Endothelial cell of umbilical vein (primary cell): ENCODE data around the gene LSM2. TPM values are rescaled to one million over a fixed set of nuclear protein-coding genes. Genes with fewer than 3 reads are reported as not detected.
"Not testable (repeated sequence)": the region's sequence is repeated elsewhere in the genome, so short reads cannot be mapped to it uniquely, and the experiment has no call there.

Experiments
- BruUV-seq: library from RNA; stranded (reverse); fragments of 400-500 nt; replicated peaks from 2 replicates; lab custom pipeline; 2021; lab: Mats Ljungman, UMichigan
- CTCF ChIA-PET: fragments of 300-600, 350-600 bp; sonication (Branson Sonifier 250); formaldehyde crosslinking; loops from one replicate; lab custom pipeline; 2021; ENCODE audit warnings: antibody characterized with exemption, inconsistent platforms; lab: Charles Lee
- POLR2A ChIA-PET: fragments of 300-600, 350-600 bp; sonication (Branson Sonifier 250); formaldehyde crosslinking; loops from one replicate; lab custom pipeline; 2021; ENCODE audit warnings: antibody characterized with exemption, inconsistent platforms; lab: Charles Lee
- DNase-seq: peaks from one replicate; pipeline ENCODE4 v3.0.0-alpha.2; 2011; ENCODE audit warnings: low read depth, low spot score
- FAIRE-seq: peaks from 2 replicates; lab custom pipeline; 2011; peaks lifted over from hg19 to GRCh38; lab: Jason Lieb, UNC
- H2AFZ ChIP-seq: 2 replicates; pipeline ENCODE4 v1.6.0; 2012; ENCODE audit warnings: low read depth, low read length, control low read depth, inconsistent platforms
- H3K27ac ChIP-seq: 2 replicates; pipeline ENCODE4 v1.5.1; 2011; ENCODE audit warnings: low read depth, mild to moderate bottlenecking, control low read depth, low read length, moderate library complexity; ENCODE audit not compliant: insufficient read depth
- H3K27me3 ChIP-seq, 2 experiments: 2 replicates each; pipeline versions ENCODE4 v1.6.0 to v1.6.1; 2011; ENCODE audit warnings: low read length in 2 of 2, mixed read lengths in 1 of 2; ENCODE audit not compliant: control insufficient read depth in 2 of 2, insufficient read depth in 2 of 2
- H3K36me3 ChIP-seq, 2 experiments: 2 replicates in 1 of 2; 3 replicates in 1 of 2; pipeline ENCODE4 v1.5.1; 2011; ENCODE audit warnings: low read length in 2 of 2, mild to moderate bottlenecking in 1 of 2, moderate library complexity in 1 of 2; ENCODE audit not compliant: control insufficient read depth in 2 of 2, insufficient read depth in 2 of 2; ENCODE audit errors: extremely low read depth in 1 of 2
- H3K4me1 ChIP-seq: 3 replicates; pipeline ENCODE4 v1.5.1; 2011; ENCODE audit warnings: mild to moderate bottlenecking, low read length; ENCODE audit not compliant: control insufficient read depth, insufficient read depth; ENCODE audit errors: extremely low read depth
- H3K4me2 ChIP-seq: 2 replicates; pipeline ENCODE4 v1.6.1; 2011; ENCODE audit warnings: low read length, control low read depth, mixed read lengths; ENCODE audit not compliant: insufficient read depth
- H3K4me3 ChIP-seq, 3 experiments: fragments of 200-600 bp in 1 of 3; sonication (generic), shearing (Covaris generic) in 1 of 3; replicated peaks in 1 of 3; 2 replicates each; pipeline ENCODE4 v1.5.1; 2011 to 2016; ENCODE audit warnings: control low read depth in 3 of 3, low read length in 3 of 3, mild to moderate bottlenecking in 2 of 3, inconsistent platforms in 1 of 3, low read depth in 1 of 3, moderate library complexity in 1 of 3; ENCODE audit not compliant: insufficient read depth in 1 of 3
- H3K79me2 ChIP-seq: 2 replicates; pipeline ENCODE4 v1.6.0; 2012; ENCODE audit warnings: low read length, inconsistent platforms; ENCODE audit not compliant: control insufficient read depth, insufficient read depth
- H3K9ac ChIP-seq: replicated peaks from 2 replicates; pipeline ENCODE3; 2011; ENCODE audit warnings: low read length, control low read depth; ENCODE audit not compliant: insufficient read depth; ENCODE audit errors: extremely low read depth
- H3K9me1 ChIP-seq: replicated peaks from 3 replicates; pipeline ENCODE4 v1.6.0; 2011; ENCODE audit warnings: mild to moderate bottlenecking, low read length; ENCODE audit not compliant: control insufficient read depth, insufficient read depth; ENCODE audit errors: extremely low read depth
- H3K9me3 ChIP-seq: replicated peaks from 2 replicates; pipeline ENCODE4 v1.5.1; 2012; ENCODE audit warnings: low read length, inconsistent platforms; ENCODE audit not compliant: control insufficient read depth, insufficient read depth
- H4K20me1 ChIP-seq: replicated peaks from 2 replicates; pipeline ENCODE3; 2011; ENCODE audit warnings: mild to moderate bottlenecking, low read length; ENCODE audit not compliant: control insufficient read depth, insufficient read depth; ENCODE audit errors: extremely low read depth
- CTCF ChIP-seq, 2 donors: IDR thresholded peaks; 1 replicate in 1 of 2; 2 replicates in 1 of 2; pipeline ENCODE4 v1.5.1; 2011; ENCODE audit warnings: low read length in 2 of 2, mild to moderate bottlenecking in 2 of 2, moderate library complexity in 2 of 2, control low read depth in 1 of 2, inconsistent platforms in 1 of 2, low read depth in 1 of 2; ENCODE audit not compliant: insufficient read depth in 1 of 2; ENCODE audit errors: extremely low read depth in 1 of 2
- EZH2 ChIP-seq: IDR thresholded peaks from 2 replicates; pipeline ENCODE4 v1.6.1; 2012; ENCODE audit warnings: borderline replicate concordance, low read depth, mild to moderate bottlenecking, moderate library complexity, low read length, inconsistent platforms; ENCODE audit not compliant: severe bottlenecking
- FOS ChIP-seq: IDR thresholded peaks from 2 replicates; pipeline ENCODE4 v1.6.1; 2011; ENCODE audit warnings: mild to moderate bottlenecking, low read length, moderate library complexity, borderline replicate concordance; ENCODE audit not compliant: insufficient read depth
- GATA2 ChIP-seq: IDR thresholded peaks from 2 replicates; pipeline ENCODE4 v1.7.0; 2011; ENCODE audit warnings: low read depth, mild to moderate bottlenecking, moderate library complexity, mixed read lengths, low read length; ENCODE audit not compliant: insufficient read length, insufficient read depth
- JUN ChIP-seq: IDR thresholded peaks from 2 replicates; pipeline ENCODE4 v1.6.1; 2011; ENCODE audit warnings: borderline replicate concordance, low read depth; ENCODE audit not compliant: insufficient read length, insufficient read depth
- MAX ChIP-seq: IDR thresholded peaks from 2 replicates; pipeline ENCODE4 v1.6.1; 2011; ENCODE audit not compliant: insufficient read depth, insufficient read length
- MYC ChIP-seq: IDR thresholded peaks from one replicate; pipeline ENCODE4 v1.6.1; 2011; ENCODE audit warnings: mild to moderate bottlenecking, low read depth, low read length
- POLR2A ChIP-seq: IDR thresholded peaks from 2 replicates; pipeline ENCODE4 v1.6.1; 2012; ENCODE audit warnings: low read depth, mild to moderate bottlenecking, control low read depth, low read length
- POLR2AphosphoS5 ChIP-seq: IDR thresholded peaks from 2 replicates; pipeline ENCODE4 v1.6.1; 2012; ENCODE audit warnings: low read depth, mild to moderate bottlenecking, control low read depth, low read length, moderate library complexity; ENCODE audit not compliant: insufficient read depth
- dilution Hi-C: fragments of 300-500 bp; cut with MboI; formaldehyde crosslinking; loops from one replicate; pipeline ENCODE4 v1.15.0; 2019; ENCODE audit warnings: low sequenced_read_pairs; ENCODE audit not compliant: extremely low pct_ligation_motif_present
- intact Hi-C: fragments of 100-400 bp; cut with micrococcal nuclease; formaldehyde crosslinking; loops from one replicate; pipeline ENCODE4 v1.10.0; 2022
- polyA plus RNA-seq, 4 experiments: library from polyadenylated mRNA; depleted of rRNA in 3 of 4; stranded (reverse) in 3 of 4; unstranded in 1 of 4; fragments of >200 nt; gene quantifications; 2 replicates each; pipeline versions ENCODE4 v1.2.1 to v1.2.3, GENCODE V29; 2011 to 2012; ENCODE audit warnings: missing spikeins in 1 of 4
- total RNA-seq: library from RNA; stranded (reverse); gene quantifications from 2 replicates; pipeline ENCODE4 v1.2.3, GENCODE V29; 2021

Gene LSM2
- total and polyA plus RNA-seq, 2 donors (not counting 3 experiments of a cell fraction or from before 2014, with no cell fraction given) = 78.1 to 86.0 TPM

- FAIRE-seq = no peak
Measured at GRCh38 chr6:31842053-31842452, 35.3 kb upstream of the LSM2 start.

GRCh38 chr6:31839779-31840126, 33.0 kb upstream of the LSM2 start:
- H3K9me1 ChIP-seq, H2AFZ ChIP-seq, H3K4me2 ChIP-seq, FAIRE-seq, H3K9ac ChIP-seq, DNase-seq, BruUV-seq, H3K27me3 ChIP-seq, dilution Hi-C loops, H3K27ac ChIP-seq, H3K9me3 ChIP-seq, H4K20me1 ChIP-seq, H3K4me3 ChIP-seq: not testable (repeated sequence)
- Histone ChIP-seq H3K79me2 (peaks cover 44% of the 10 kb centered on the region), H3K36me3 (peaks cover 21 to 27% of the 10 kb centered on the region in 2 experiments), H3K4me1 (peaks cover 24% of the 10 kb centered on the region)
- ChIA-PET CTCF (interaction anchor here (1.0 kb wide), 1 partner anchor 70 kb away, joined by 3 read pairs; no protein-coding TSS in a partner anchor), POLR2A (interaction anchor here (1.2 to 1.9 kb wide), 2 partner anchors 12 to 24 kb away, joined by 3 to 5 read pairs; partner anchors contain the start of genes HSPA1B and NEU1)
- intact Hi-C loops = loop anchor here (10.0 kb wide), 1 partner anchor 115 kb away; the partner anchor contains the start of genes NELFE and SKIC2

More at GRCh38 chr6:31842053-31842452, 35.3 kb upstream of the LSM2 start:
- intact Hi-C loops (no loop called here), dilution Hi-C loops (no loop called here)
- Histone ChIP-seq H3K36me3 (peaks cover 21 to 24% of the 10 kb centered on the region in 2 experiments), H3K4me1 (peaks cover 14% of the 10 kb centered on the region), H3K9me3 (no peaks in the 10 kb centered on the region), H3K79me2 (peaks cover 21% of the 10 kb centered on the region), H4K20me1 (peaks cover 4% of the 10 kb centered on the region), H3K9ac (no peak overlapping the region), H3K4me2 (no peak overlapping the region), H3K27me3 (no peaks in the 10 kb centered on the region), H3K9me1 (no peaks in the 10 kb centered on the region), H2AFZ (no peak overlapping the region), H3K27ac (no peak overlapping the region), H3K4me3 (no peak overlapping the region)
- BruUV-seq = no TSS peak
- ChIA-PET POLR2A (no interaction called here), CTCF (interaction anchor here (0.9 kb wide), 1 partner anchor 12 kb away, joined by 3 read pairs; no protein-coding TSS in a partner anchor)
- DNase-seq = no peak
- TF ChIP-seq GATA2 = no peak
- TF ChIP-seq MYC = no peak
- no peak for TF ChIP-seq EZH2
- no peak for TF ChIP-seq FOS
- no peak for TF ChIP-seq MAX
- no peak for TF ChIP-seq JUN
- TF ChIP-seq CTCF (IDR thresholded peaks at IDR 0.05; ENCODE audit: extremely low read depth in 1 of 2, insufficient read depth in 1 of 2, low read depth in 1 of 2, low read length in 2 of 2) = no peak
- TF ChIP-seq POLR2A = no peak
- no peak for TF ChIP-seq POLR2AphosphoS5
